HUES48 (cell line): Measurements from ENCODE around the gene UMAD1.

ENCODE experiments used
- H3K27ac ChIP-seq: one replicate; pipeline ENCODE4 v1.7.0; 2013; ENCODE audit warnings: low read depth, low read length, inconsistent platforms
- H3K27me3 ChIP-seq: 2 replicates; pipeline ENCODE4 v1.6.1; 2013; ENCODE audit warnings: mild to moderate bottlenecking, low read length; ENCODE audit not compliant: control insufficient read depth, insufficient read depth
- H3K36me3 ChIP-seq: 2 replicates; pipeline ENCODE4 v1.6.1; 2013; ENCODE audit warnings: low read length; ENCODE audit not compliant: control insufficient read depth, insufficient read depth
- H3K4me1 ChIP-seq: 2 replicates; pipeline ENCODE4 v1.6.1; 2013; ENCODE audit warnings: mild to moderate bottlenecking, low read length; ENCODE audit not compliant: control insufficient read depth, insufficient read depth
- H3K4me3 ChIP-seq: 2 replicates; pipeline ENCODE4 v1.5.1; 2013; ENCODE audit warnings: mild to moderate bottlenecking, low read depth, low read length
- H3K9ac ChIP-seq: 2 replicates; pipeline ENCODE4 v1.6.1; 2013; ENCODE audit warnings: mild to moderate bottlenecking, low read depth, low read length, moderate library complexity
- H3K9me3 ChIP-seq: 2 replicates; pipeline ENCODE4 v1.6.1; 2013; ENCODE audit warnings: low read length; ENCODE audit not compliant: control insufficient read depth, insufficient read depth

The UMAD1 gene

GRCh38 chr7:7765422-7765821 lies 124.9 kb downstream of the UMAD1 start:
- no peak overlapping the region for H3K9ac ChIP-seq
- no peaks in the 10 kb centered on the region for H3K9me3 ChIP-seq
- peaks cover 7% of the 10 kb centered on the region; the same call in 1 of the 2 replicates for H3K4me1 ChIP-seq
- no peak overlapping the region for H3K4me3 ChIP-seq
- H3K27me3 ChIP-seq, result no peaks in the 10 kb centered on the region
- H3K36me3 ChIP-seq, result no peaks in the 10 kb centered on the region
- no peak overlapping the region for H3K27ac ChIP-seq

GRCh38 chr7:7766671-7767070 lies 126.1 kb downstream of the UMAD1 start:
- Histone ChIP-seq H3K9ac (no peak overlapping the region), H3K4me1 (peaks cover 7% of the 10 kb centered on the region; the same call in 1 of the 2 replicates), H3K9me3 (no peaks in the 10 kb centered on the region), H3K4me3 (no peak overlapping the region), H3K36me3 (no peaks in the 10 kb centered on the region), H3K27ac (no peak overlapping the region), H3K27me3 (no peaks in the 10 kb centered on the region)

GRCh38 chr7:7768977-7769709 lies 128.6 kb downstream of the UMAD1 start:
- peaks cover 21% of the 10 kb centered on the region for H3K4me1 ChIP-seq
- H3K9me3 ChIP-seq, result no peaks in the 10 kb centered on the region
- H3K9ac ChIP-seq, result no peak overlapping the region
- H3K27ac ChIP-seq, result no peak overlapping the region
- H3K36me3 ChIP-seq, result no peaks in the 10 kb centered on the region
- H3K4me3 ChIP-seq, result no peak overlapping the region
- no peaks in the 10 kb centered on the region for H3K27me3 ChIP-seq

GRCh38 chr7:7769710-7770627 lies 129.4 kb downstream of the UMAD1 start:
- no peaks in the 10 kb centered on the region for H3K9me3 ChIP-seq
- peaks cover 23% of the 10 kb centered on the region for H3K4me1 ChIP-seq
- H3K9ac ChIP-seq, result no peak overlapping the region
- H3K27me3 ChIP-seq, result no peaks in the 10 kb centered on the region
- H3K4me3 ChIP-seq, result no peak overlapping the region
- no peaks in the 10 kb centered on the region for H3K36me3 ChIP-seq
- no peak overlapping the region for H3K27ac ChIP-seq

GRCh38 chr7:7771452-7771851 lies 130.9 kb downstream of the UMAD1 start:
- H3K27me3 ChIP-seq, result no peaks in the 10 kb centered on the region
- no peak overlapping the region for H3K9ac ChIP-seq
- H3K36me3 ChIP-seq, result no peaks in the 10 kb centered on the region
- H3K27ac ChIP-seq, result no peak overlapping the region
- H3K4me3 ChIP-seq, result no peak overlapping the region
- H3K9me3 ChIP-seq, result no peaks in the 10 kb centered on the region
- H3K4me1 ChIP-seq, result peaks cover 23% of the 10 kb centered on the region

- H3K9ac ChIP-seq, result no peak overlapping the region
Measured at GRCh38 chr7:7772397-7772821, 131.9 kb downstream of the UMAD1 start.

GRCh38 chr7:7773334-7774309 lies 133.1 kb downstream of the UMAD1 start:
- Histone ChIP-seq H3K27ac (peak overlapping the region; percentile 2), H3K9ac (no peak overlapping the region)

More at GRCh38 chr7:7772397-7772821, 131.9 kb downstream of the UMAD1 start:
- Histone ChIP-seq H3K27me3 (no peaks in the 10 kb centered on the region), H3K4me1 (peaks cover 23% of the 10 kb centered on the region), H3K9me3 (no peaks in the 10 kb centered on the region), H3K27ac (no peak overlapping the region), H3K4me3 (no peak overlapping the region), H3K36me3 (no peaks in the 10 kb centered on the region)

GRCh38 chr7:7779888-7780287 lies 139.3 kb downstream of the UMAD1 start:
- Histone ChIP-seq H3K9ac (no peak overlapping the region), H3K36me3 (no peaks in the 10 kb centered on the region), H3K27ac (no peak overlapping the region), H3K27me3 (no peaks in the 10 kb centered on the region), H3K9me3 (no peaks in the 10 kb centered on the region), H3K4me3 (no peak overlapping the region), H3K4me1 (no peaks in the 10 kb centered on the region)

More at GRCh38 chr7:7773334-7774309, 133.1 kb downstream of the UMAD1 start:
- H3K4me1 ChIP-seq, result peaks cover 23% of the 10 kb centered on the region
- no peak overlapping the region for H3K4me3 ChIP-seq
- H3K9me3 ChIP-seq, result no peaks in the 10 kb centered on the region
- H3K36me3 ChIP-seq, result no peaks in the 10 kb centered on the region
- no peaks in the 10 kb centered on the region for H3K27me3 ChIP-seq

- Histone ChIP-seq H3K36me3 (no peaks in the 10 kb centered on the region), H3K9ac (no peak overlapping the region), H3K4me3 (no peak overlapping the region), H3K27me3 (no peaks in the 10 kb centered on the region), H3K4me1 (no peaks in the 10 kb centered on the region), H3K9me3 (no peaks in the 10 kb centered on the region), H3K27ac (no peak overlapping the region)
Measured at GRCh38 chr7:7783001-7783400, 142.4 kb downstream of the UMAD1 start.

- H3K27ac ChIP-seq, result no peak overlapping the region
- peaks cover 4% of the 10 kb centered on the region; the same call in 1 of the 2 replicates for H3K4me1 ChIP-seq
- H3K4me3 ChIP-seq, result no peak overlapping the region
- H3K27me3 ChIP-seq, result no peaks in the 10 kb centered on the region
- H3K9ac ChIP-seq, result no peak overlapping the region
- no peaks in the 10 kb centered on the region for H3K36me3 ChIP-seq
- no peaks in the 10 kb centered on the region for H3K9me3 ChIP-seq
Measured at GRCh38 chr7:7785344-7785973, 144.9 kb downstream of the UMAD1 start.
